Natural killer cell (primary cell): ENCODE measurements around the gene LAMB1. TPM values are rescaled to one million over a fixed set of nuclear protein-coding genes. Genes with fewer than 3 reads are reported as not detected.

Source experiments
- ATAC-seq, 3 donors: fragments of 150-1000 bp in 2 of 3; fragments of 200-7000 bp in 1 of 3; cut with Tn5 transposase; 1 replicate in 1 of 3; 2 replicates in 2 of 3; pipeline ENCODE4 v1.10.0; 2021; ENCODE audit warnings: mild to moderate bottlenecking in 2 of 3, moderate library complexity in 2 of 3
- DNase-seq, 2 donors: peaks; one replicate each; pipeline versions ENCODE4 v3.0.0 to v3.0.0-alpha.2; 2013 to 2021; ENCODE audit warnings: mixed read lengths in 1 of 2
- H3K27ac ChIP-seq: one replicate; pipeline ENCODE4 v1.5.1; 2013; ENCODE audit warnings: mild to moderate bottlenecking, low read length
- H3K27me3 ChIP-seq: one replicate; pipeline ENCODE4 v1.6.1; 2013; ENCODE audit warnings: low read length; ENCODE audit not compliant: control insufficient read depth, insufficient read depth
- H3K36me3 ChIP-seq: one replicate; pipeline ENCODE4 v1.6.1; 2013; ENCODE audit warnings: low read length; ENCODE audit not compliant: control insufficient read depth, insufficient read depth
- H3K4me1 ChIP-seq: one replicate; pipeline ENCODE4 v1.6.1; 2013; ENCODE audit warnings: low read length; ENCODE audit not compliant: control insufficient read depth, insufficient read depth
- H3K4me3 ChIP-seq: one replicate; pipeline ENCODE4 v1.5.1; 2013; ENCODE audit warnings: low read length
- H3K9me3 ChIP-seq: one replicate; pipeline ENCODE4 v1.6.1; 2013; ENCODE audit warnings: low read length; ENCODE audit not compliant: control insufficient read depth, insufficient read depth
- H3K27ac Mint-ChIP-seq, 2 donors: one replicate each; pipeline ENCODE4 v1.8.0; 2022; ENCODE audit warnings: mild to moderate bottlenecking in 2 of 2, mixed read lengths in 2 of 2, moderate library complexity in 1 of 2
- H3K27me3 Mint-ChIP-seq, 2 donors: one replicate each; pipeline ENCODE4 v1.8.0; 2022; ENCODE audit warnings: low read depth in 2 of 2, mixed read lengths in 2 of 2
- H3K36me3 Mint-ChIP-seq: one replicate; pipeline ENCODE4 v1.8.0; 2022; ENCODE audit warnings: mixed read lengths
- H3K4me1 Mint-ChIP-seq, 2 donors: one replicate each; pipeline ENCODE4 v1.8.0; 2022; ENCODE audit warnings: mixed read lengths in 2 of 2
- H3K4me3 Mint-ChIP-seq: one replicate; pipeline ENCODE4 v1.8.0; 2022; ENCODE audit warnings: mild to moderate bottlenecking, moderate library complexity, mixed read lengths
- H3K9me3 Mint-ChIP-seq, 2 donors: one replicate each; pipeline ENCODE4 v1.8.0; 2022; ENCODE audit warnings: mixed read lengths in 2 of 2
- CTCF ChIP-seq: fragments of 200-600 bp; IDR thresholded peaks from one replicate; pipeline ENCODE4 v1.8.0; 2022; ENCODE audit warnings: antibody characterized with exemption
- WGBS: methylation state at CpG from one replicate; pipeline ENCODE4 v1.1.7; 2013; ENCODE audit warnings: missing lambda C conversion rate; ENCODE audit not compliant: insufficient coverage; 5-methylcytosine and 5-hydroxymethylcytosine counted together
- intact Hi-C: fragments of 100-400 bp; cut with micrococcal nuclease; formaldehyde crosslinking; loops from one replicate; pipeline ENCODE4 v1.14.2; 2022
- total RNA-seq, 4 donors: library from RNA; stranded (reverse); fragments of 120-200 nt in 1 of 4; gene quantifications; one replicate each; pipeline versions ENCODE4 v1.2.3 to v1.2.4, GENCODE V29; 2013 to 2022

LAMB1 gene
- total RNA-seq, 3 donors from 2014 or later (not counting 1 experiment from before 2014, with no cell fraction given), result not detected

DNA sequence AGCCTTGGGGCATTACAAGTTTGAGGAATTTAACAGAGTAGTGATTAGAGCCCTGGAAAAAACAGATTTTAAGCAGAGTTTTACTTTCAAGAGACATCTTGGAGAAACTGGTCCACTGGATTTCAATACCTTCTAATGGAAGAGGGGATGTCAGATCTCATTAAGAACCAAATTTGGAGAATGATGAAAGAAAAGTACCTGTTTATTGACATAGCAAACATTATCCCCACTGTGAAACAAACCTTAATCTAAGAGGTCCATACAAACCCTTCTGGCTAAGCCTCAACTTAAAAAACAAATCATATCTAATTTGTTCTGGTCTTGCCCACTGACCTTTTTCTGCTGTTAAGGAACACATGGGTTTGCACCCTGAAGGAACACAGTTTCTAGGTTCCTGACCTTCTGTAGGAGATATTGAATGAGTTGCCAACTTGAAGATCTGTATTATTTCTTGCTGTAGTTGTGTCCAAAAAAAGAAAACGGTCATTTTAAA lies 53.5 kb downstream of the LAMB1 start:
- Histone ChIP-seq H3K4me3 (no peak overlapping the region), H3K27me3 (no peaks in the 10 kb centered on the region), H3K4me1 (no peaks in the 10 kb centered on the region), H3K9me3 (no peaks in the 10 kb centered on the region), H3K36me3 (no peaks in the 10 kb centered on the region), H3K27ac (no peak overlapping the region)
- 77% methylated on average over 1 of the region's 1 CpG for whole genome bisulfite sequencing
- Mint-ChIP-seq H3K4me3 (no peak overlapping the region), H3K36me3 (no peaks in the 10 kb centered on the region), H3K4me1 (no peaks in the 10 kb centered on the region), H3K27ac (no peak overlapping the region), H3K9me3 (no peaks in the 10 kb centered on the region), H3K27me3 (peaks cover 0 to 8% of the 10 kb centered on the region in 2 donors)
- no peak for TF ChIP-seq CTCF
- DNase-seq (no peak), ATAC-seq (no peak)
- intact Hi-C loops, result no loop called here

DNA sequence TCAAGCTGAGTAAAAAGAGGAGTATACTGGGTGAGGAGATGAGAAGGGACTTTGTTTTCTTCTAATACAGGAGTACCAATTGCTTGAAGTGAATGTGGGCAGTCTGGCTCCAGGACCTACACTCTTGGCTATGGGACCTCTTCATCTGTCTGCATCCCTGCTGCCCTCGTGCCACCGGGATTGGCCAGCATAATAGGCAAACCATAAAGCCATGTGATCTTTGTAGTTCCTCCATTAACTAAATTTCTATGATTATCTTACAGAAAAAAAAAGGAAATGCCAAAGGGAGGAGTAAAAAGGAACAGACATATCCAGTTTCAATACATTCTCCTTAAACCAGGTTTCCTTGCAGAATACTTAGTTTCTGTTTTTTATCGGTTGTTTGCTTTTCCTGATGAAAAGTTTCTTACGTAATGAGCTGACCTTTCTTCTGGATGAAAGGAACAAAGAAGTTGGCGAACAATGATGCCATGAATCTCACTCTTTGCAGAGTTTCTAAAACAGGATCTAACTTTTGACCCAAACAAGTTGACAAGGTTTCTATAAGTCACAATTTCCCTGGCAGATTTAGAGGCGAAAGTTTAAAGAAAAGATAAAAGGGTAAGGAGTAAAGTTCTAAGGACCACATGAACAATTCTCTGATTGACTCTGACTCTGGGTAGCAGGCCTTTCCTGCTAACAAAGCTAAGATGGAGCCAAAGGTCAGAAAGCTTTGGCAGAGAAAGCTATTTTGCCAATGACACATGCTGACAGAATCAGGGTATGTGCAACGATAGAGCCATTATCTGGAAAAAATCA lies 54.1 kb downstream of the LAMB1 start:
- 91% methylated on average over 7 of the region's 7 CpGs for WGBS
- no peak for ATAC-seq
- peaks cover 0 to 8% of the 10 kb centered on the region in 2 donors for H3K27me3 Mint-ChIP-seq
- Histone ChIP-seq H3K27ac (no peak overlapping the region), H3K9me3 (no peaks in the 10 kb centered on the region), H3K27me3 (no peaks in the 10 kb centered on the region), H3K36me3 (no peaks in the 10 kb centered on the region), H3K4me1 (no peaks in the 10 kb centered on the region), H3K4me3 (no peak overlapping the region)
- intact Hi-C loops, result no loop called here
- DNase-seq, result no peak
- H3K4me1 Mint-ChIP-seq, result no peaks in the 10 kb centered on the region
- no peaks in the 10 kb centered on the region for H3K36me3 Mint-ChIP-seq
- no peak overlapping the region for H3K4me3 Mint-ChIP-seq
- no peak for TF ChIP-seq CTCF
- no peak overlapping the region for H3K27ac Mint-ChIP-seq
- H3K9me3 Mint-ChIP-seq, result no peaks in the 10 kb centered on the region

DNA sequence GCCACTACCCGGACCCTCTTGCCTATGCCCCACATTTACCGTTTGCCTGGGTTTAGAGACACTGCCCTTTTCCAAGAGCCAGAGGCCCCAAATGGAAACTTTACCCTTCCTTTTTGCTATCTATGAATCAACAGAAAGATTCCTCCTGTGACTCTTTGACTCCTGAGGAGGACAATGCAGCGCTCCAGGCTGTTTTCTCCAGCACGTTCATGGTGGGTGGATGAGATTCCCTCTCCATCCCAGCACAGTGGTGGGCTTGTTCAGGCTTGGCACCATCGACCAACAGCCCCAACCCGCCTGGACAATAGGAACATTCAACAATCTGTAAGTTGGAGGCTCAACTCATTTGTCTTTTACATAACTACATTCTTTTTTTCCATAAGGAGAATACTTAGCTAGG lies 56.1 kb downstream of the LAMB1 start:
- no peak overlapping the region for H3K4me3 ChIP-seq
- Mint-ChIP-seq H3K27me3 (peaks cover 0 to 8% of the 10 kb centered on the region in 2 donors), H3K36me3 (no peaks in the 10 kb centered on the region), H3K4me1 (no peaks in the 10 kb centered on the region), H3K4me3 (no peak overlapping the region), H3K27ac (no peak overlapping the region), H3K9me3 (no peaks in the 10 kb centered on the region)
- WGBS, result 94% methylated on average over 6 of the region's 6 CpGs
- no peaks in the 10 kb centered on the region for H3K27me3 ChIP-seq
- no peak overlapping the region for H3K27ac ChIP-seq
- no peaks in the 10 kb centered on the region for H3K4me1 ChIP-seq
- ATAC-seq, result no peak
- no peak for TF ChIP-seq CTCF
- H3K36me3 ChIP-seq, result no peaks in the 10 kb centered on the region
- H3K9me3 ChIP-seq, result no peaks in the 10 kb centered on the region
- no peak for DNase-seq
- intact Hi-C loops, result no loop called here
